Suprapubic skin (tissue), 3 donors: ENCODE results near the gene TMEM44.

Experiments
- CTCF ChIP-seq, 2 donors: fragments of 200-600 bp in 1 of 2; fragments of 450-650 bp in 1 of 2; sonication (generic) in 1 of 2; IDR thresholded peaks; one replicate each; pipeline ENCODE4 v1.5.1; 2016 to 2019; ENCODE audit warnings: antibody characterized with exemption in 2 of 2, mild to moderate bottlenecking in 1 of 2, moderate library complexity in 1 of 2
- EP300 ChIP-seq: sonication (generic); formaldehyde crosslinking; IDR thresholded peaks from one replicate; pipeline ENCODE4 v1.6.1; 2017; ENCODE audit warnings: antibody characterized with exemption

DNA sequence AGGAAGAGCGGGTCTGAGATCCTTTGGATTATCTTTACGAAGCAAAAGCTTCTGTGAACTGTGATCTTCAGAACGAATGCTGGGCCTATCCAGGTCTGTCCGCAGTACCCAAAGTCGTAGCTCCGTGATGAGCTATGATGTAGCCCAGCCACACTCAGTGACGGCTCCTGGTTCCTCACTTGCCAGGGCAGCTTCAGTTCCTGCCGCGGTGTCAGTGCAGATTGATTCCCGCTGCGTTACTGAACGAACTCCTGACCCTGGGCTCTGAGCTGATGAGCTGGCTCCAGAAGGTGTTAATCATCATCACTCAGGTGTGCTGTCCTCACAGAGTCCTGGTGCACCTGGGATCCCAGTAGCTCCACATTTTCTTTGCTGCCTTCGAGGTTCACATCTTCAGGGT, 45.0 kb downstream of the TMEM44 start:
- TF ChIP-seq CTCF (IDR thresholded peaks at IDR 0.05) (no peak), EP300 (no peak)
